Endothelial cell (in vitro differentiated cells): ENCODE measurements around the gene ZNF683. TPM values are rescaled to one million over a fixed set of nuclear protein-coding genes. Genes with fewer than 3 reads are reported as not detected.

Experiments used
- DNase-seq: peaks from one replicate; pipeline ENCODE4 v3.0.0; 2021; ENCODE audit warnings: low spot score
- H3K27ac Mint-ChIP-seq: one replicate; pipeline ENCODE4 v1.8.0; 2021; ENCODE audit warnings: mixed read lengths, inconsistent platforms; ENCODE audit not compliant: unreplicated experiment
- H3K27me3 Mint-ChIP-seq: one replicate; pipeline ENCODE4 v1.8.0; 2021; ENCODE audit warnings: mild to moderate bottlenecking, moderate library complexity, mixed read lengths, inconsistent platforms; ENCODE audit not compliant: unreplicated experiment
- H3K36me3 Mint-ChIP-seq: one replicate; pipeline ENCODE4 v1.8.0; 2021; ENCODE audit warnings: mild to moderate bottlenecking, low read depth, mixed read lengths, inconsistent platforms; ENCODE audit not compliant: unreplicated experiment
- H3K4me1 Mint-ChIP-seq: one replicate; pipeline ENCODE4 v1.8.0; 2021; ENCODE audit warnings: mild to moderate bottlenecking, mixed read lengths, inconsistent platforms; ENCODE audit not compliant: unreplicated experiment
- H3K4me3 Mint-ChIP-seq: one replicate; pipeline ENCODE4 v1.8.0; 2021; ENCODE audit warnings: mild to moderate bottlenecking, mixed read lengths, inconsistent platforms; ENCODE audit not compliant: unreplicated experiment
- H3K9me3 Mint-ChIP-seq: one replicate; pipeline ENCODE4 v1.8.0; 2021; ENCODE audit warnings: mixed read lengths, inconsistent platforms; ENCODE audit not compliant: unreplicated experiment
- CTCF ChIP-seq: fragments of 200-600 bp; sonication (generic); IDR thresholded peaks from one replicate; pipeline ENCODE4 v1.5.0; 2021; ENCODE audit warnings: antibody characterized with exemption; ENCODE audit not compliant: unreplicated experiment
- total RNA-seq: library from RNA; stranded (reverse); fragmentation: NEBNext Ultra II Directional; extraction: Animal tissue kit (Norgen Biotek cat#: 25700); gene quantifications from one replicate; pipeline ENCODE4 v1.2.1, GENCODE V29; 2021; ENCODE audit not compliant: unreplicated experiment

Gene ZNF683
- total RNA-seq, 1 donor from 2014 or later: not detected

- Mint-ChIP-seq H3K27ac (no peak overlapping the region), H3K9me3 (no peaks in the 10 kb centered on the region), H3K4me3 (no peak overlapping the region), H3K27me3 (peaks cover 14% of the 10 kb centered on the region), H3K36me3 (no peaks in the 10 kb centered on the region), H3K4me1 (peaks cover 2% of the 10 kb centered on the region)
- TF ChIP-seq CTCF: peak; percentile 93
- DNase-seq: peak; percentile 92
Measured at GRCh38 chr1:26363549-26364448, 8.8 kb downstream of the ZNF683 start.

- TF ChIP-seq CTCF: no peak
- no peak for DNase-seq
- H3K27ac Mint-ChIP-seq: no peak overlapping the region
- no peak overlapping the region for H3K4me3 Mint-ChIP-seq
- no peaks in the 10 kb centered on the region for H3K9me3 Mint-ChIP-seq
- no peaks in the 10 kb centered on the region for H3K36me3 Mint-ChIP-seq
- peaks cover 14% of the 10 kb centered on the region for H3K27me3 Mint-ChIP-seq
- H3K4me1 Mint-ChIP-seq: peaks cover 2% of the 10 kb centered on the region
Measured at GRCh38 chr1:26362331-26362730, 10.2 kb downstream of the ZNF683 start.

- Mint-ChIP-seq H3K4me1 (peaks cover 2% of the 10 kb centered on the region), H3K36me3 (no peaks in the 10 kb centered on the region), H3K27ac (no peak overlapping the region), H3K9me3 (no peaks in the 10 kb centered on the region), H3K4me3 (no peak overlapping the region), H3K27me3 (peaks cover 11% of the 10 kb centered on the region)
- TF ChIP-seq CTCF: no peak
- DNase-seq: no peak
Measured at GRCh38 chr1:26361605-26362122, 10.9 kb downstream of the ZNF683 start.

GRCh38 chr1:26360807-26361604 is 11.5 kb downstream of the ZNF683 start:
- Mint-ChIP-seq H3K4me3 (peak overlapping the region; percentile 63), H3K36me3 (no peaks in the 10 kb centered on the region), H3K27me3 (peaks cover 11% of the 10 kb centered on the region), H3K4me1 (peaks cover 2% of the 10 kb centered on the region), H3K9me3 (no peaks in the 10 kb centered on the region), H3K27ac (peak overlapping the region; percentile 37)
- TF ChIP-seq CTCF: no peak
- no peak for DNase-seq
